ENCODE data around the gene WARS2. TPM values are rescaled to one million over a fixed set of nuclear protein-coding genes. Genes with fewer than 3 reads are reported as not detected.

The WARS2 gene
- total and polyA plus RNA-seq, 2 of the 8 experiments (the other 6 are each of a cell fraction or from before 2014, with no cell fraction given), result 4.3 to 12.9 TPM

- Histone ChIP-seq H4K91ac (replicated peaks; ENCODE audit: insufficient read length, low read length) (no peak overlapping the region), H3K23ac (ENCODE audit: insufficient read length) (no peak overlapping the region), H4K8ac (ENCODE audit: extremely low read depth, insufficient read depth, low read length) (no peak overlapping the region), H3K27me3 (replicated peaks in 1 of 4; ENCODE audit: control insufficient read depth in 3 of 4, extremely low read depth in 1 of 4, insufficient read depth in 3 of 4, low read length in 3 of 4) (peaks cover 83 to 100% (median 98%) of the 10 kb centered on the region in 4 experiments), H3K14ac (ENCODE audit: insufficient read length) (no peak overlapping the region), H3K27ac (ENCODE audit: low read depth, low read length) (no peak overlapping the region), H2BK20ac (ENCODE audit: low read length) (no peak overlapping the region), H3K56ac (replicated peaks; ENCODE audit: insufficient read length, low read depth, low read length) (no peak overlapping the region), H3K9ac (replicated peaks in 1 of 4; ENCODE audit: extremely low read depth in 1 of 4, low read depth in 3 of 4, low read length in 3 of 4) (no peak overlapping the region), H3K79me1 (ENCODE audit: low read depth, low read length) (no peaks in the 10 kb centered on the region), H2BK15ac (ENCODE audit: low read length) (no peak overlapping the region), H3K4me2 (ENCODE audit: insufficient read depth in 1 of 2, low read depth in 2 of 2, low read length in 2 of 2) (peak overlapping the region; percentile 64 to 73), H3K4me1 (replicated peaks in 1 of 4; ENCODE audit: control insufficient read depth in 3 of 4, insufficient read depth in 4 of 4, low read length in 3 of 4) (peaks cover 7 to 35% (median 16%) of the 10 kb centered on the region in 4 experiments), H2BK120ac (replicated peaks; ENCODE audit: low read depth, low read length) (no peak overlapping the region), H3K23me2 (ENCODE audit: low read depth, low read length) (peaks cover 9% of the 10 kb centered on the region; the same call in 1 of the 2 replicates), H3K4ac (replicated peaks; ENCODE audit: insufficient read length, low read depth, low read length) (no peak overlapping the region), H4K5ac (ENCODE audit: insufficient read length, low read depth, low read length) (no peak overlapping the region), H2BK5ac (ENCODE audit: low read depth, low read length) (no peak overlapping the region), H4K20me1 (replicated peaks in 1 of 2; ENCODE audit: control insufficient read depth in 1 of 2, insufficient read depth in 2 of 2, low read length in 2 of 2) (peaks cover 6 to 20% of the 10 kb centered on the region in 2 experiments), H3K79me2 (ENCODE audit: control insufficient read depth in 1 of 2, insufficient read depth in 2 of 2, low read length in 2 of 2) (no peaks in the 10 kb centered on the region), H2AFZ (ENCODE audit: low read length) (no peak overlapping the region), H3K4me3 (ENCODE audit: extremely low read depth in 1 of 4, insufficient read depth in 2 of 4, low read depth in 3 of 4, low read length in 4 of 4) (peak overlapping the region; percentile 10 to 51 (median 14); a peak in 5 of 8 replicates), H3K9me3 (ENCODE audit: insufficient read depth in 2 of 2, low read depth in 1 of 2, low read length in 1 of 2) (peaks cover 0 to 3% of the 10 kb centered on the region in 2 experiments; a peak in 1 of 4 replicates), H2AK5ac (ENCODE audit: low read depth, low read length) (no peak overlapping the region), H3K18ac (ENCODE audit: extremely low read depth, low read length) (no peak overlapping the region), H2BK12ac (ENCODE audit: low read depth, low read length) (peak overlapping the region; percentile 9; the same call in 1 of the 2 replicates), H3K36me3 (ENCODE audit: control insufficient read depth in 2 of 4, insufficient read depth in 4 of 4, low read length in 3 of 4) (peaks cover 0 to 2% (median 0%) of the 10 kb centered on the region in 4 experiments; a peak in 1 of 8 replicates)
- CTCF ChIA-PET (ENCODE audit: partially characterized antibody), result interaction anchor here (0.6 to 3.5 kb wide), 7 partner anchors 9 to 764 kb away, joined by 3 to 24 read pairs (median 6); no protein-coding TSS in a partner anchor
- FAIRE-seq (no peak), DNase-seq (ENCODE audit: low read depth in 1 of 2, low spot score in 2 of 2) (no peak)
- POLR2A ChIA-PET (ENCODE audit: partially characterized antibody), result interaction anchor here (0.7 to 2.1 kb wide), 10 partner anchors 8 to 23 kb away, joined by 3 to 7 read pairs (median 4); no protein-coding TSS in a partner anchor
- WGBS, 2 experiments (ENCODE audit: extremely low coverage in 1 of 2, insufficient coverage in 1 of 2, insufficient read length in 1 of 2, insufficient replicate concordance in 2 of 2, low coverage in 1 of 2, low lambda C conversion rate in 2 of 2, missing lambda C conversion rate in 1 of 2), result 2% methylated on average over 48 of the region's 48 CpGs; no CpG with 5 or more reads in 1 of the 2 experiments
- TF ChIP-seq EGR1 (IDR thresholded peaks at IDR 0.05; ENCODE audit: borderline replicate concordance, low read depth, low read length), result no peak
- no peak for TF ChIP-seq USF2 (IDR thresholded peaks at IDR 0.05; ENCODE audit: low read length)
- TF ChIP-seq EZH2 (IDR thresholded peaks at IDR 0.05; ENCODE audit: low read depth, low read length, severe bottlenecking), result peak; percentile 76
- TF ChIP-seq KDM5A (IDR thresholded peaks at IDR 0.05; ENCODE audit: low read length), result no peak
- TF ChIP-seq SAP30 (IDR thresholded peaks at IDR 0.05; ENCODE audit: insufficient read depth, insufficient replicate concordance, low read length), result no peak
- TF ChIP-seq E2F6 (IDR thresholded peaks at IDR 0.05), result no peak
- TF ChIP-seq CTBP2 (IDR thresholded peaks at IDR 0.05; ENCODE audit: borderline replicate concordance, insufficient read depth, insufficient read length, low read length), result no peak
These were observed 155.5 kb downstream of the WARS2 start for GRCh38 chr1:118984722-118985639.

All from H1 (cell line).